ENCODE measurements around the gene IP6K3. TPM values are rescaled to one million over a fixed set of nuclear protein-coding genes. Genes with fewer than 3 reads are reported as not detected.

IP6K3 gene
- total RNA-seq, 4 donors from 2014 or later: 0.88 to 5.8 (median 1.6) TPM

GRCh38 chr6:33673851-33674250 lies 72.9 kb downstream of the IP6K3 start:
- no peak for DNase-seq
- H3K36me3 ChIP-seq: peaks cover 0 to 97% (median 3%) of the 10 kb centered on the region in 3 donors
- no peak overlapping the region for H3K27ac ChIP-seq

GRCh38 chr6:33672808-33673207 lies 73.9 kb downstream of the IP6K3 start:
- H3K36me3 ChIP-seq: peaks cover 0 to 97% (median 3%) of the 10 kb centered on the region in 3 donors
- H3K4me3 ChIP-seq: no peak overlapping the region
- no peaks in the 10 kb centered on the region for H3K9me3 ChIP-seq
- no peaks in the 10 kb centered on the region for H3K4me1 ChIP-seq
- no peak overlapping the region for H3K27ac ChIP-seq
- peak in 1 of 3 donors; percentile 67 for DNase-seq
- TF ChIP-seq POLR2A (IDR thresholded peaks at IDR 0.05): no peak
- TF ChIP-seq CTCF (IDR thresholded peaks at IDR 0.05): peak in 2 of 6 experiments; percentile 18 to 51
- H3K27me3 ChIP-seq: no peaks in the 10 kb centered on the region

More at GRCh38 chr6:33673851-33674250, 72.9 kb downstream of the IP6K3 start:
- Histone ChIP-seq H3K27me3 (no peaks in the 10 kb centered on the region), H3K9me3 (no peaks in the 10 kb centered on the region), H3K4me3 (no peak overlapping the region), H3K4me1 (no peaks in the 10 kb centered on the region)
- TF ChIP-seq CTCF (IDR thresholded peaks at IDR 0.05) (no peak), POLR2A (IDR thresholded peaks at IDR 0.05) (no peak)

- H3K27ac ChIP-seq: no peak overlapping the region
- H3K4me3 ChIP-seq: no peak overlapping the region
- no peaks in the 10 kb centered on the region for H3K4me1 ChIP-seq
- TF ChIP-seq POLR2A (IDR thresholded peaks at IDR 0.05) (no peak), CTCF (IDR thresholded peaks at IDR 0.05) (no peak)
- H3K27me3 ChIP-seq: no peaks in the 10 kb centered on the region
- DNase-seq: no peak
- H3K9me3 ChIP-seq: no peaks in the 10 kb centered on the region
- peaks cover 3 to 97% (median 3%) of the 10 kb centered on the region in 3 donors for H3K36me3 ChIP-seq
These were observed 75.0 kb downstream of the IP6K3 start for GRCh38 chr6:33671744-33672072.

Small RNAs within 50 kb of the gene (small RNA-seq; reads per million reads assigned to genes)
- gene MIR3934: 0 reads per million in 2 donors

Other genes starting within 250 kb of the IP6K3 start
- gene BAK1, start 166.6 kb downstream of the IP6K3 start, total RNA-seq: 10 to 100 TPM; 28.9 to 71.7 (median 66.3) TPM
- gene ITPR3, start 125.6 kb downstream of the IP6K3 start, total RNA-seq: 100 to 1,000 TPM; 139 to 250 (median 182) TPM
- 10 to 100 TPM in 1 of 4 donors, 1 to 10 TPM in 3; 4.6 to 19.6 (median 6.9) TPM for gene UQCC2, start 35.2 kb downstream of the IP6K3 start, total RNA-seq
- gene LEMD2, start 42.2 kb upstream of the IP6K3 start, total RNA-seq: 10 to 100 TPM; 53.8 to 85.3 (median 75.8) TPM
- gene MLN, start 57.1 kb upstream of the IP6K3 start, total RNA-seq: not detected